ENCODE measurements around the gene NCKAP5L. TPM values are rescaled to one million over a fixed set of nuclear protein-coding genes. Genes with fewer than 3 reads are reported as not detected.
A peak's percentile ranks its signal among the peaks of the same experiment; 100 is the strongest.

Gene NCKAP5L
- total and polyA plus RNA-seq, 10 donors = 3.6 to 29.4 (median 21.1) TPM

GRCh38 chr12:49804821-49805220 is 23.4 kb downstream of the NCKAP5L start:
- no peak overlapping the region for H3K4me3 ChIP-seq
- DNase-seq = no peak
- WGBS, 5 donors = 87 to 97% (median 96%) methylated on average over 8 to 10 of the region's 10 CpGs
- intact Hi-C loops (cut with DNase I; ENCODE audit: low total_unique reads) = no loop called here
- peaks cover 0 to 86% (median 50%) of the 10 kb centered on the region in 6 donors for H3K36me3 ChIP-seq
- no peaks in the 10 kb centered on the region for H3K27me3 ChIP-seq (replicated peaks in 1 of 7)
- no peaks in the 10 kb centered on the region for H3K9me3 ChIP-seq
- peaks cover 0 to 21% (median 8%) of the 10 kb centered on the region in 6 donors for H3K4me1 ChIP-seq
- TF ChIP-seq POLR2AphosphoS5 (IDR thresholded peaks at IDR 0.05) (peak in 1 of 3 donors; percentile 21), CTCF (IDR thresholded peaks at IDR 0.05 in 8 of 11, conservative IDR thresholded peaks at IDR 0.05 in 3 of 11) (no peak), POLR2A (IDR thresholded peaks at IDR 0.05) (no peak)
- H3K27ac ChIP-seq = no peak overlapping the region

GRCh38 chr12:49803693-49804450 is 24.3 kb downstream of the NCKAP5L start:
- Histone ChIP-seq H3K9me3 (no peaks in the 10 kb centered on the region), H3K4me1 (peaks cover 0 to 12% (median 4%) of the 10 kb centered on the region in 6 donors), H3K27ac (no peak overlapping the region), H3K4me3 (no peak overlapping the region), H3K36me3 (peaks cover 0 to 90% (median 56%) of the 10 kb centered on the region in 6 donors), H3K27me3 (replicated peaks in 1 of 7) (no peaks in the 10 kb centered on the region)
- TF ChIP-seq POLR2AphosphoS5 (IDR thresholded peaks at IDR 0.05) = no peak
- TF ChIP-seq POLR2A (IDR thresholded peaks at IDR 0.05) = no peak
- no peak for TF ChIP-seq CTCF (IDR thresholded peaks at IDR 0.05 in 8 of 11, conservative IDR thresholded peaks at IDR 0.05 in 3 of 11)
- 87 to 96% (median 94%) methylated on average over 9 to 12 of the region's 12 CpGs for WGBS, 5 donors
- intact Hi-C loops (cut with DNase I; ENCODE audit: low total_unique reads) = no loop called here
- DNase-seq = no peak

- intact Hi-C loops (cut with DNase I; ENCODE audit: low total_unique reads) = no loop called here
- Histone ChIP-seq H3K36me3 (peaks cover 0 to 100% (median 79%) of the 10 kb centered on the region in 6 donors), H3K27me3 (replicated peaks in 1 of 7) (no peaks in the 10 kb centered on the region), H3K27ac (no peak overlapping the region), H3K9me3 (no peaks in the 10 kb centered on the region), H3K4me1 (peaks cover 0 to 13% (median 0%) of the 10 kb centered on the region in 6 donors), H3K4me3 (no peak overlapping the region)
- 89 to 96% (median 95%) methylated on average over 16 to 17 of the region's 17 CpGs for WGBS, 5 donors
- no peak for DNase-seq
- TF ChIP-seq CTCF (IDR thresholded peaks at IDR 0.05 in 8 of 11, conservative IDR thresholded peaks at IDR 0.05 in 3 of 11) (no peak), POLR2A (IDR thresholded peaks at IDR 0.05) (no peak), POLR2AphosphoS5 (IDR thresholded peaks at IDR 0.05) (no peak)
These were observed 26.8 kb downstream of the NCKAP5L start for GRCh38 chr12:49801141-49802063.
